H1 (cell line): ENCODE results near the gene CAST. TPM values are rescaled to one million over a fixed set of nuclear protein-coding genes. Genes with fewer than 3 reads are reported as not detected.

ENCODE experiments used
- CTCF ChIA-PET: fragments of 300-600 bp; sonication (Branson Sonifier 250); formaldehyde crosslinking; loops from one replicate; lab custom pipeline; 2021; ENCODE audit not compliant: partially characterized antibody; lab: Charles Lee
- POLR2A ChIA-PET: fragments of 300-600 bp; sonication (Branson Sonifier 250); formaldehyde crosslinking; loops from one replicate; lab custom pipeline; 2021; ENCODE audit warnings: inconsistent platforms; ENCODE audit not compliant: partially characterized antibody; lab: Charles Lee
- DNase-seq, 2 experiments: peaks; one replicate each; pipeline versions ENCODE4 v3.0.0 to v3.0.0-alpha.2; 2010 to 2022; ENCODE audit warnings: low spot score in 2 of 2, low read depth in 1 of 2, mixed read lengths in 1 of 2
- FAIRE-seq: peaks from 2 replicates; lab custom pipeline; 2011; peaks lifted over from hg19 to GRCh38; lab: Jason Lieb, UNC
- H2AFZ ChIP-seq: 2 replicates; pipeline ENCODE4 v1.8.1; 2012; ENCODE audit warnings: low read length, inconsistent platforms
- H2AK5ac ChIP-seq: 2 replicates; pipeline ENCODE4 v1.6.1; 2013; ENCODE audit warnings: low read depth, low read length
- H2BK120ac ChIP-seq: replicated peaks from 2 replicates; pipeline ENCODE3; 2013; ENCODE audit warnings: low read depth, low read length, inconsistent platforms
- H2BK12ac ChIP-seq: 2 replicates; pipeline ENCODE4 v1.6.1; 2013; ENCODE audit warnings: low read depth, low read length
- H2BK15ac ChIP-seq: 2 replicates; pipeline ENCODE4 v1.6.1; 2013; ENCODE audit warnings: low read length
- H2BK20ac ChIP-seq: 2 replicates; pipeline ENCODE4 v1.6.1; 2013; ENCODE audit warnings: low read length
- H2BK5ac ChIP-seq: 2 replicates; pipeline ENCODE4 v1.6.1; 2013; ENCODE audit warnings: low read depth, low read length
- H3K14ac ChIP-seq: 2 replicates; pipeline ENCODE4 v1.6.1; 2013; ENCODE audit warnings: inconsistent platforms; ENCODE audit not compliant: insufficient read length
- H3K18ac ChIP-seq: 2 replicates; pipeline ENCODE4 v1.6.1; 2013; ENCODE audit warnings: low read length; ENCODE audit errors: extremely low read depth
- H3K23ac ChIP-seq: 2 replicates; pipeline ENCODE4 v1.6.1; 2013; ENCODE audit warnings: inconsistent platforms; ENCODE audit not compliant: insufficient read length
- H3K23me2 ChIP-seq: 2 replicates; pipeline ENCODE4 v1.6.1; 2013; ENCODE audit warnings: low read depth, low read length
- H3K27ac ChIP-seq: 2 replicates; pipeline ENCODE4 v1.6.1; 2011; ENCODE audit warnings: low read depth, low read length, inconsistent platforms
- H3K27me3 ChIP-seq, 4 experiments: replicated peaks in 1 of 4; 1 replicate in 1 of 4; 2 replicates in 3 of 4; pipeline versions ENCODE4 v1.6.1 to v1.8.1; 2011 to 2013; ENCODE audit warnings: low read length in 3 of 4, mild to moderate bottlenecking in 3 of 4, inconsistent platforms in 2 of 4, mixed read lengths in 2 of 4, moderate library complexity in 1 of 4; ENCODE audit not compliant: control insufficient read depth in 3 of 4, insufficient read depth in 3 of 4; ENCODE audit errors: extremely low read depth in 1 of 4
- H3K36me3 ChIP-seq, 4 experiments: 2 replicates each; pipeline versions ENCODE4 v1.6.1 to v1.8.1; 2011 to 2013; ENCODE audit warnings: mild to moderate bottlenecking in 4 of 4, low read length in 3 of 4, moderate library complexity in 2 of 4, control low read depth in 1 of 4, inconsistent platforms in 1 of 4; ENCODE audit not compliant: insufficient read depth in 4 of 4, control insufficient read depth in 2 of 4
- H3K4ac ChIP-seq: replicated peaks from 2 replicates; pipeline ENCODE3; 2013; ENCODE audit warnings: low read length, low read depth, mixed read lengths, inconsistent platforms; ENCODE audit not compliant: insufficient read length
- H3K4me1 ChIP-seq, 4 experiments: replicated peaks in 1 of 4; 1 replicate in 1 of 4; 2 replicates in 3 of 4; pipeline versions ENCODE4 v1.6.1 to v1.8.1; 2011 to 2013; ENCODE audit warnings: low read length in 3 of 4, inconsistent platforms in 2 of 4, mixed read lengths in 1 of 4; ENCODE audit not compliant: insufficient read depth in 4 of 4, control insufficient read depth in 3 of 4
- H3K4me2 ChIP-seq, 2 experiments: 2 replicates each; pipeline versions ENCODE4 v1.6.1 to v1.8.1; 2011 to 2013; ENCODE audit warnings: low read depth in 2 of 2, low read length in 2 of 2, control low read depth in 1 of 2, inconsistent platforms in 1 of 2, mild to moderate bottlenecking in 1 of 2; ENCODE audit not compliant: insufficient read depth in 1 of 2
- H3K4me3 ChIP-seq, 4 experiments: fragments of 200-600, 300-600 bp in 1 of 4; sonication (generic), shearing (Covaris generic), sonication (Bioruptor Twin) in 1 of 4; 2 replicates each; pipeline versions ENCODE4 v1.5.1 to v1.8.1; 2011 to 2016; ENCODE audit warnings: low read length in 4 of 4, low read depth in 3 of 4, control low read depth in 2 of 4, inconsistent platforms in 2 of 4, mild to moderate bottlenecking in 2 of 4, mixed read lengths in 1 of 4, moderate library complexity in 1 of 4; ENCODE audit not compliant: insufficient read depth in 2 of 4; ENCODE audit errors: extremely low read depth in 1 of 4
- H3K56ac ChIP-seq: replicated peaks from 2 replicates; pipeline ENCODE3; 2013; ENCODE audit warnings: low read depth, mild to moderate bottlenecking, mixed read lengths, low read length, inconsistent platforms; ENCODE audit not compliant: insufficient read length
- H3K79me1 ChIP-seq: 2 replicates; pipeline ENCODE4 v1.6.1; 2013; ENCODE audit warnings: low read depth, low read length, control low read depth
- H3K79me2 ChIP-seq, 2 experiments: 2 replicates each; pipeline versions ENCODE4 v1.6.1 to v1.8.1; 2012 to 2013; ENCODE audit warnings: low read length in 2 of 2, mild to moderate bottlenecking in 2 of 2, inconsistent platforms in 1 of 2; ENCODE audit not compliant: insufficient read depth in 2 of 2, control insufficient read depth in 1 of 2
- H3K9ac ChIP-seq, 4 experiments: replicated peaks in 1 of 4; 1 replicate in 1 of 4; 2 replicates in 3 of 4; pipeline versions ENCODE4 v1.6.1 to v1.8.1; 2011 to 2013; ENCODE audit warnings: low read depth in 3 of 4, low read length in 3 of 4, control low read depth in 2 of 4, mild to moderate bottlenecking in 2 of 4, moderate library complexity in 2 of 4, inconsistent platforms in 1 of 4; ENCODE audit errors: extremely low read depth in 1 of 4
- H3K9me3 ChIP-seq, 2 experiments: 2 replicates each; pipeline versions ENCODE4 v1.6.1 to v1.8.1; 2012 to 2013; ENCODE audit warnings: mild to moderate bottlenecking in 2 of 2, moderate library complexity in 2 of 2, control low read depth in 1 of 2, inconsistent platforms in 1 of 2, low read depth in 1 of 2, low read length in 1 of 2, mixed read lengths in 1 of 2; ENCODE audit not compliant: insufficient read depth in 2 of 2
- H4K20me1 ChIP-seq, 2 experiments: replicated peaks in 1 of 2; 2 replicates each; pipeline versions ENCODE3 to v1.8.1; 2011 to 2013; ENCODE audit warnings: inconsistent platforms in 2 of 2, low read length in 2 of 2, mild to moderate bottlenecking in 1 of 2; ENCODE audit not compliant: insufficient read depth in 2 of 2, control insufficient read depth in 1 of 2
- H4K5ac ChIP-seq: 2 replicates; pipeline ENCODE4 v1.6.1; 2013; ENCODE audit warnings: low read length, low read depth, mixed read lengths, inconsistent platforms; ENCODE audit not compliant: insufficient read length
- H4K8ac ChIP-seq: 2 replicates; pipeline ENCODE4 v1.8.0; 2013; ENCODE audit warnings: mild to moderate bottlenecking, moderate library complexity, low read length, inconsistent platforms; ENCODE audit not compliant: insufficient read depth; ENCODE audit errors: extremely low read depth
- H4K91ac ChIP-seq: replicated peaks from 2 replicates; pipeline ENCODE3; 2013; ENCODE audit warnings: low read length, mixed read lengths, inconsistent platforms; ENCODE audit not compliant: insufficient read length
- BACH1 ChIP-seq: IDR thresholded peaks from 2 replicates; pipeline ENCODE4 v1.6.1; 2012; ENCODE audit warnings: low read length, improper control_type of control experiment
- CEBPB ChIP-seq: IDR thresholded peaks from 2 replicates; pipeline ENCODE4 v1.6.1; 2012; ENCODE audit warnings: low read depth, low read length
- CTBP2 ChIP-seq: IDR thresholded peaks from 2 replicates; pipeline ENCODE4 v1.7.0; 2011; ENCODE audit warnings: borderline replicate concordance, mild to moderate bottlenecking, moderate library complexity, mixed read lengths, low read length; ENCODE audit not compliant: insufficient read depth, insufficient read length
- E2F6 ChIP-seq: IDR thresholded peaks from 2 replicates; pipeline ENCODE4 v1.6.1; 2012; ENCODE audit warnings: inconsistent platforms
- EP300 ChIP-seq, 2 experiments: IDR thresholded peaks; 1 replicate in 1 of 2; 2 replicates in 1 of 2; pipeline ENCODE4 v1.6.1; 2011 to 2012; ENCODE audit warnings: low read depth in 2 of 2, low read length in 2 of 2, mild to moderate bottlenecking in 2 of 2, borderline replicate concordance in 1 of 2, inconsistent platforms in 1 of 2, moderate library complexity in 1 of 2
- GABPA ChIP-seq: IDR thresholded peaks from 2 replicates; pipeline ENCODE4 v1.6.1; 2011; ENCODE audit warnings: mild to moderate bottlenecking, low read length, moderate library complexity, borderline replicate concordance; ENCODE audit not compliant: insufficient read depth
- GTF2F1 ChIP-seq: IDR thresholded peaks from 2 replicates; pipeline ENCODE4 v1.6.1; 2012; ENCODE audit warnings: low read depth, low read length, improper control_type of control experiment, borderline replicate concordance
- KDM5A ChIP-seq: fragments of 200-600 bp; IDR thresholded peaks from 2 replicates; pipeline ENCODE4 v1.7.1; 2012; ENCODE audit warnings: mild to moderate bottlenecking, low read length, inconsistent platforms, mixed read lengths
- MAFK ChIP-seq: IDR thresholded peaks from 2 replicates; pipeline ENCODE4 v1.6.1; 2012; ENCODE audit warnings: low read depth, mild to moderate bottlenecking, improper control_type of control experiment, low read length
- NANOG ChIP-seq: IDR thresholded peaks from 2 replicates; pipeline ENCODE4 v1.6.1; 2011; ENCODE audit warnings: low read length, low read depth, mild to moderate bottlenecking, inconsistent platforms; ENCODE audit not compliant: insufficient read depth, poor library complexity, severe bottlenecking
- NRF1 ChIP-seq: IDR thresholded peaks from 2 replicates; pipeline ENCODE4 v1.6.1; 2011; ENCODE audit warnings: mild to moderate bottlenecking, low read depth, low read length, improper control_type of control experiment
- TEAD4 ChIP-seq: IDR thresholded peaks from 2 replicates; pipeline ENCODE4 v1.6.1; 2012; ENCODE audit warnings: low read depth, low read length, inconsistent platforms, mixed read lengths
- WGBS, 2 experiments: shearing (Covaris generic) in 1 of 2; methylation state at CpG; one replicate each; pipeline versions ENCODE4 v1.1.6 to v1.1.7; 2013 to 2015; ENCODE audit warnings: low lambda C conversion rate in 2 of 2, mixed read lengths in 2 of 2, inconsistent platforms in 1 of 2, low coverage in 1 of 2, missing lambda C conversion rate in 1 of 2; ENCODE audit not compliant: insufficient replicate concordance in 2 of 2, insufficient coverage in 1 of 2, insufficient read length in 1 of 2; ENCODE audit errors: extremely low coverage in 1 of 2, missing lambda C conversion rate in 1 of 2; 5-methylcytosine and 5-hydroxymethylcytosine counted together
- polyA plus RNA-seq, 7 experiments: library from polyadenylated mRNA; depleted of rRNA in 3 of 7; stranded (reverse) in 5 of 7; unstranded in 2 of 7; fragments of >200 nt in 5 of 7; fragments of 200-250 nt in 2 of 7; gene quantifications; 1 replicate in 5 of 7; 2 replicates in 1 of 7; 4 replicates in 1 of 7; pipeline versions ENCODE4 v1.2.1 to v1.2.3, GENCODE V29; 2011 to 2013; ENCODE audit warnings: missing spikeins in 2 of 7, mixed read lengths in 2 of 7
- total RNA-seq: library from RNA; stranded (reverse); fragmentation: NEBNext Ultra II Directional; extraction: Animal tissue kit (Norgen Biotek cat#: 25700); gene quantifications from 2 replicates; pipeline ENCODE4 v1.2.1, GENCODE V29; 2021
- TF ChIP-seq, protein P1 (sequence below): IDR thresholded peaks from 2 replicates; pipeline ENCODE4 v1.6.1; 2011; ENCODE audit warnings: low read depth, mild to moderate bottlenecking, low read length; ENCODE audit not compliant: insufficient read depth

The CAST gene
- total and polyA plus RNA-seq, 2 of the 8 experiments (the other 6 are each of a cell fraction or from before 2014, with no cell fraction given), result 9.0 to 48.2 TPM

GRCh38 chr5:96775689-96776088 lies 113.5 kb downstream of the CAST start:
- peaks cover 0 to 7% (median 2%) of the 10 kb centered on the region in 4 experiments; a peak in 3 of 8 replicates for H3K36me3 ChIP-seq
- no peaks in the 10 kb centered on the region for H3K79me2 ChIP-seq
- no peak overlapping the region for H4K8ac ChIP-seq
- H3K14ac ChIP-seq, result no peak overlapping the region
- H3K27ac ChIP-seq, result no peak overlapping the region
- no peaks in the 10 kb centered on the region for H3K79me1 ChIP-seq
- H3K4me1 ChIP-seq, result no peaks in the 10 kb centered on the region
- no peak overlapping the region for H2BK120ac ChIP-seq
- H4K5ac ChIP-seq, result no peak overlapping the region
- H3K23ac ChIP-seq, result no peak overlapping the region
- no peak overlapping the region for H3K9ac ChIP-seq
- DNase-seq (no peak), FAIRE-seq (no peak)
- no peak overlapping the region for H2BK15ac ChIP-seq
- no peak overlapping the region for H2AK5ac ChIP-seq
- H3K4me3 ChIP-seq, result no peak overlapping the region
- H3K56ac ChIP-seq, result no peak overlapping the region
- no peak overlapping the region for H2AFZ ChIP-seq
- no peak overlapping the region for H3K4me2 ChIP-seq
- no peaks in the 10 kb centered on the region for H4K20me1 ChIP-seq
- no peak overlapping the region for H3K18ac ChIP-seq
- H4K91ac ChIP-seq, result no peak overlapping the region
- no peaks in the 10 kb centered on the region for H3K27me3 ChIP-seq
- ChIA-PET POLR2A (no interaction called here), CTCF (interaction anchor here (0.8 to 2.0 kb wide), 3 partner anchors 10 to 367 kb away, joined by 3 to 8 read pairs (median 3); partner anchors contain the start of gene LIX1)
- H2BK20ac ChIP-seq, result no peak overlapping the region
- WGBS, 2 experiments, result 95% methylated on average over 7 of the region's 11 CpGs; no CpG with 5 or more reads in 1 of the 2 experiments
- no peaks in the 10 kb centered on the region for H3K9me3 ChIP-seq
- H2BK12ac ChIP-seq, result no peak overlapping the region
- H3K4ac ChIP-seq, result no peak overlapping the region
- H3K23me2 ChIP-seq, result no peaks in the 10 kb centered on the region
- H2BK5ac ChIP-seq, result no peak overlapping the region
- TF ChIP-seq GTF2F1 (no peak), EP300 (IDR thresholded peaks at IDR 0.05; ENCODE audit: borderline replicate concordance in 1 of 2, low read depth in 2 of 2, low read length in 2 of 2) (no peak), NRF1 (no peak), NANOG (no peak), BACH1 (no peak), TEAD4 (no peak), KDM5A (no peak), E2F6 (no peak), CTBP2 (no peak), CEBPB (no peak), GABPA (no peak), MAFK (no peak)
- TF ChIP-seq, protein P1, sequence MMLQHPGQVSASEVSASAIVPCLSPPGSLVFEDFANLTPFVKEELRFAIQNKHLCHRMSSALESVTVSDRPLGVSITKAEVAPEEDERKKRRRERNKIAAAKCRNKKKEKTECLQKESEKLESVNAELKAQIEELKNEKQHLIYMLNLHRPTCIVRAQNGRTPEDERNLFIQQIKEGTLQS, result no peak
